CD4-positive, alpha-beta T cell (primary cell): ENCODE data around the gene GNAQ. TPM values are rescaled to one million over a fixed set of nuclear protein-coding genes. Genes with fewer than 3 reads are reported as not detected.

Source experiments
- ATAC-seq: fragments of 200-7000 bp; cut with Tn5 transposase; one replicate; pipeline ENCODE4 v1.10.0; 2022; ENCODE audit warnings: mild to moderate bottlenecking; ENCODE audit not compliant: poor library complexity
- CTCF ChIA-PET: fragments of 350-600 bp; sonication (Branson Sonifier 250); formaldehyde crosslinking; loops from one replicate; lab custom pipeline; 2021; ENCODE audit warnings: antibody characterized with exemption, inconsistent platforms; lab: Charles Lee
- POLR2A ChIA-PET: fragments of 350-600 bp; sonication (Branson Sonifier 250); formaldehyde crosslinking; loops from one replicate; lab custom pipeline; 2021; ENCODE audit warnings: antibody characterized with exemption, inconsistent platforms; lab: Charles Lee
- DNase-seq, 14 experiments: peaks; one replicate each; pipeline ENCODE4 v3.0.0-alpha.2; 2013 to 2020; ENCODE audit warnings: mixed read lengths in 2 of 14
- H3K27ac ChIP-seq, 2 donors: one replicate each; pipeline versions ENCODE4 v1.5.1 to v1.7.0; 2013; ENCODE audit warnings: low read length in 2 of 2, low read depth in 1 of 2, mild to moderate bottlenecking in 1 of 2
- H3K27me3 ChIP-seq, 2 experiments: 1 replicate in 1 of 2; 2 replicates in 1 of 2; pipeline versions ENCODE4 v1.6.1 to v1.7.0; 2013; ENCODE audit warnings: low read length in 2 of 2, control low read depth in 1 of 2, mild to moderate bottlenecking in 1 of 2, moderate library complexity in 1 of 2; ENCODE audit not compliant: insufficient read depth in 2 of 2, control insufficient read depth in 1 of 2
- H3K36me3 ChIP-seq: one replicate; pipeline ENCODE4 v1.6.1; 2013; ENCODE audit warnings: low read length, control low read depth; ENCODE audit not compliant: insufficient read depth
- H3K4me1 ChIP-seq: one replicate; pipeline ENCODE4 v1.6.1; 2013; ENCODE audit warnings: low read length, control low read depth; ENCODE audit not compliant: insufficient read depth
- H3K4me3 ChIP-seq: one replicate; pipeline ENCODE4 v1.5.1; 2013; ENCODE audit warnings: mild to moderate bottlenecking, low read length, moderate library complexity
- H3K9me3 ChIP-seq, 2 experiments: 1 replicate in 1 of 2; 2 replicates in 1 of 2; pipeline versions ENCODE4 v1.6.1 to v1.7.0; 2013; ENCODE audit warnings: low read length in 2 of 2, mild to moderate bottlenecking in 2 of 2, control low read depth in 1 of 2, moderate library complexity in 1 of 2; ENCODE audit not compliant: control insufficient read depth in 1 of 2, insufficient read depth in 1 of 2
- H3K27ac Mint-ChIP-seq: one replicate; pipeline ENCODE4 v1.8.0; 2020; ENCODE audit warnings: mixed read lengths
- H3K27me3 Mint-ChIP-seq: one replicate; pipeline ENCODE4 v1.8.0; 2021; ENCODE audit warnings: mixed read lengths
- H3K36me3 Mint-ChIP-seq: one replicate; pipeline ENCODE4 v1.8.0; 2021; ENCODE audit warnings: low read depth, mixed read lengths
- H3K4me1 Mint-ChIP-seq: one replicate; pipeline ENCODE4 v1.8.0; 2021; ENCODE audit warnings: low read depth, mixed read lengths
- H3K4me3 Mint-ChIP-seq: one replicate; pipeline ENCODE4 v1.8.0; 2020; ENCODE audit warnings: mild to moderate bottlenecking, mixed read lengths
- H3K9me3 Mint-ChIP-seq: one replicate; pipeline ENCODE4 v1.8.0; 2020; ENCODE audit warnings: mixed read lengths
- CTCF ChIP-seq: fragments of 200-600 bp; IDR thresholded peaks from one replicate; pipeline ENCODE4 v1.8.0; 2022; ENCODE audit warnings: antibody characterized with exemption, mild to moderate bottlenecking
- intact Hi-C, 2 experiments: fragments of 100-400 bp; cut with DNase I in 1 of 2; cut with micrococcal nuclease in 1 of 2; formaldehyde crosslinking; loops; one replicate each; pipeline versions ENCODE4 v1.15.1 to v1.9.0; 2023 to 2025; cut with DNase I, micrococcal nuclease
- total RNA-seq, 174 experiments: library from RNA in 2 of 174; stranded (reverse) in 2 of 174; gene quantifications; one replicate each; pipeline ENCODE4 v1.2.3 and lab custom pipeline; 2021 to 2026

Gene GNAQ
- total RNA-seq, 2 experiments from 2014 or later, result 55.5 to 55.9 TPM

GRCh38 chr9:77946969-77947620, 84.5 kb downstream of the GNAQ start:
- CTCF ChIA-PET, result no interaction called here

GRCh38 chr9:77946296-77946695, 85.3 kb downstream of the GNAQ start:
- DNase-seq, result no peak
- no peak for ATAC-seq
- Mint-ChIP-seq H3K4me1 (peaks cover 87% of the 10 kb centered on the region), H3K36me3 (no peaks in the 10 kb centered on the region), H3K27ac (peak overlapping the region; percentile 77), H3K4me3 (peak overlapping the region; percentile 3), H3K27me3 (no peaks in the 10 kb centered on the region), H3K9me3 (no peaks in the 10 kb centered on the region)
- Histone ChIP-seq H3K4me1 (peaks cover 20% of the 10 kb centered on the region), H3K27me3 (no peaks in the 10 kb centered on the region), H3K36me3 (no peaks in the 10 kb centered on the region), H3K27ac (no peak overlapping the region), H3K4me3 (no peak overlapping the region), H3K9me3 (no peaks in the 10 kb centered on the region)
- ChIA-PET CTCF (no interaction called here), POLR2A (interaction anchor here (0.6 kb wide), 1 partner anchor 12 kb away, joined by 3 read pairs; no protein-coding TSS in a partner anchor)
- no peak for TF ChIP-seq CTCF
- intact Hi-C loops, result no loop called here

More at GRCh38 chr9:77946969-77947620, 84.5 kb downstream of the GNAQ start:
- POLR2A ChIA-PET, result interaction anchor here (0.6 kb wide), 1 partner anchor 11 kb away, joined by 3 read pairs; no protein-coding TSS in a partner anchor
- no peak for DNase-seq
- H3K36me3 ChIP-seq, result no peaks in the 10 kb centered on the region
- intact Hi-C loops, result no loop called here
- no peak for ATAC-seq
- no peak for TF ChIP-seq CTCF
- Mint-ChIP-seq H3K36me3 (no peaks in the 10 kb centered on the region), H3K4me1 (peaks cover 90% of the 10 kb centered on the region), H3K27me3 (no peaks in the 10 kb centered on the region), H3K4me3 (no peak overlapping the region), H3K27ac (peak overlapping the region; percentile 2), H3K9me3 (no peaks in the 10 kb centered on the region)
- H3K4me1 ChIP-seq, result peaks cover 20% of the 10 kb centered on the region
- no peak overlapping the region for H3K4me3 ChIP-seq
- no peaks in the 10 kb centered on the region for H3K9me3 ChIP-seq
- no peak overlapping the region for H3K27ac ChIP-seq
- no peaks in the 10 kb centered on the region for H3K27me3 ChIP-seq

GRCh38 chr9:77945798-77946197, 85.8 kb downstream of the GNAQ start:
- CTCF ChIA-PET, result interaction anchor here (0.9 kb wide), 1 partner anchor 89 kb away, joined by 4 read pairs; no protein-coding TSS in a partner anchor
- H3K27ac Mint-ChIP-seq, result peak overlapping the region; percentile 77

More at GRCh38 chr9:77945798-77946197, 85.8 kb downstream of the GNAQ start:
- POLR2A ChIA-PET, result no interaction called here
- intact Hi-C loops, result no loop called here
- Histone ChIP-seq H3K4me1 (peaks cover 20% of the 10 kb centered on the region), H3K27me3 (no peaks in the 10 kb centered on the region), H3K36me3 (no peaks in the 10 kb centered on the region), H3K27ac (no peak overlapping the region), H3K4me3 (no peak overlapping the region), H3K9me3 (no peaks in the 10 kb centered on the region)
- no peak for TF ChIP-seq CTCF
- H3K36me3 Mint-ChIP-seq, result no peaks in the 10 kb centered on the region
- H3K4me1 Mint-ChIP-seq, result peaks cover 86% of the 10 kb centered on the region
- H3K27me3 Mint-ChIP-seq, result no peaks in the 10 kb centered on the region
- no peak for ATAC-seq
- no peak overlapping the region for H3K4me3 Mint-ChIP-seq
- peak in 2 of 14 experiments; percentile 20 to 31 for DNase-seq
- H3K9me3 Mint-ChIP-seq, result no peaks in the 10 kb centered on the region
